Effector memory CD4-positive, alpha-beta T cell (primary cell): ENCODE results near the gene MTHFR.

Experiments used
- DNase-seq, 3 donors: peaks; one replicate each; pipeline ENCODE4 v3.0.0-alpha.2; 2020
- H3K27ac ChIP-seq: 2 replicates; pipeline ENCODE4 v1.7.0; 2013; ENCODE audit warnings: mild to moderate bottlenecking, low read length, moderate library complexity; ENCODE audit not compliant: insufficient read depth, poor library complexity, severe bottlenecking
- H3K27me3 ChIP-seq: replicated peaks from 2 replicates; pipeline ENCODE4 v1.7.0; 2013; ENCODE audit warnings: mild to moderate bottlenecking, low read length; ENCODE audit not compliant: insufficient read depth, control insufficient read depth, poor library complexity, severe bottlenecking
- H3K36me3 ChIP-seq: 2 replicates; pipeline ENCODE4 v1.7.0; 2013; ENCODE audit warnings: mild to moderate bottlenecking, low read length, moderate library complexity; ENCODE audit not compliant: control insufficient read depth, insufficient read depth
- H3K4me1 ChIP-seq: 2 replicates; pipeline ENCODE4 v1.7.0; 2013; ENCODE audit warnings: low read length, mild to moderate bottlenecking; ENCODE audit not compliant: control insufficient read depth, insufficient read depth, poor library complexity, severe bottlenecking
- H3K4me3 ChIP-seq: 2 replicates; pipeline ENCODE4 v1.7.0; 2013; ENCODE audit warnings: low read length, low read depth, mild to moderate bottlenecking; ENCODE audit not compliant: insufficient read depth, poor library complexity, severe bottlenecking
- H3K9me3 ChIP-seq: 2 replicates; pipeline ENCODE4 v1.7.0; 2013; ENCODE audit warnings: mild to moderate bottlenecking, low read length, moderate library complexity; ENCODE audit not compliant: control insufficient read depth

Gene MTHFR

DNA sequence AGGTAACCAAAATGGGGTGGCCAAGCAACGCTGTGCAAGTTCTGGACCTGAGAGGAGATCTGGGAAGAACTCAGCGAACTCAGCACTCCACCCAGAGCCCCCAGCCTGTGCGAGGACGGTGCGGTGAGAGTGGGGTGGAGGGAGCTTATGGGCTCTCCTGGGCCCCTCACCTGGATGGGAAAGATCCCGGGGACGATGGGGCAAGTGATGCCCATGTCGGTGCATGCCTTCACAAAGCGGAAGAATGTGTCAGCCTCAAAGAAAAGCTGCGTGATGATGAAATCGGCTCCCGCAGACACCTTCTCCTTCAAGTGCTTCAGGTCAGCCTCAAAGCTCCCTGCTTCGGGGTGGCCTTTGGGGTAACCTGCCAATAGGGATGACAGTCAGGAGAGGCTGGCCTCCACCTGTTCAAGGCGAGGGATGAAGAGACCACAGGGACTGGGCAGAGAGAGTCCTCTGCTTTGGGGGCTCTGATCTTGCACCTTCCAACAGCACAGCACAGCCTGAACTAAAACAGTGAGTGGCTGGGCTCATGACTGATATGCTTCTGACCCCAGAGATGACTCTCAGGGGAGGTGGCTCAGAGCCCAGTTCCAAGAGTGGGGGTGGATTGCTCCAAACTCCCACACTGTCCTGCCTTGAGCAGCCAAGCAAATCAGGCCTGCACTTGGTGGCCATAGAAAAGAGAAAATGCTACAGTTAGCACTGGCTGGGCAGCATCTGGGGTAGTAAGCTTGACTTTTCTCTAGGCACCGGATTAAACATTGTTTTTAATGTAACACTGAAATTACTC is 9.5 kb downstream of the MTHFR start:
- no peak overlapping the region for H3K4me3 ChIP-seq
- no peaks in the 10 kb centered on the region for H3K27me3 ChIP-seq
- H3K36me3 ChIP-seq: peaks cover 62% of the 10 kb centered on the region
- no peaks in the 10 kb centered on the region for H3K4me1 ChIP-seq
- H3K9me3 ChIP-seq: no peaks in the 10 kb centered on the region
- no peak for DNase-seq
- H3K27ac ChIP-seq: no peak overlapping the region

DNA sequence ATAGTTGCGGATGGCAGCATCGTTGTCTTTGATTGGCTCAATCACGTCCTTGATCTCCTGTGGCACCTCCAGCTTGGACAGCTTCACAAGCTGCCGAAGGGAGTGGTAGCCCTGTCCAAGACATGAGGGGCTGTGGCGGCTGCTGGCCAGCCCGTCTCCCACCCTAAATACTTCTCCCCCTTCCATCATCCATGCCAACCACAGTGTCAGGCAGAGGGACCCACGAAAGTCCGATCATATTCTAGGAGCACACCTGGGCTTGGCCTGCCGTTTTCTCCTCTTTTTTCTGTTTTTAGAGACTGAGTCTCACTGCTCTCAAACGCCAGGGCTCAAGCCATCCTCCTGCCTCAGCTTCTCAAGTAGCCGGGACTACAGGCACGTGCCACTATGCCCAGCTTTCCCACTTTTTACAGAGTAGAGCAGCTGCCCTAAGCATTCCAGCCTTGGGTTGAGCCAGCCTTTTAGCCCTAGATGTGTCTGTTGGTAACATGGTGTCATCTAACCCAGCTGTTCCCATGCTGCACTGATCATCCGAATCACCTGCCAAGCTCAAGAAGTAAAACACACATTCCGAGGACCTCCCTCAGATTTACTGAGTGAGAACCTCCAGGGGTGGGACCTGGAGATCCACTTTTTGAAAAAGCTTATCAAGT is 10.4 kb downstream of the MTHFR start:
- Histone ChIP-seq H3K4me1 (no peaks in the 10 kb centered on the region), H3K36me3 (peaks cover 60% of the 10 kb centered on the region), H3K9me3 (no peaks in the 10 kb centered on the region), H3K4me3 (no peak overlapping the region), H3K27ac (no peak overlapping the region), H3K27me3 (no peaks in the 10 kb centered on the region)
- no peak for DNase-seq

DNA sequence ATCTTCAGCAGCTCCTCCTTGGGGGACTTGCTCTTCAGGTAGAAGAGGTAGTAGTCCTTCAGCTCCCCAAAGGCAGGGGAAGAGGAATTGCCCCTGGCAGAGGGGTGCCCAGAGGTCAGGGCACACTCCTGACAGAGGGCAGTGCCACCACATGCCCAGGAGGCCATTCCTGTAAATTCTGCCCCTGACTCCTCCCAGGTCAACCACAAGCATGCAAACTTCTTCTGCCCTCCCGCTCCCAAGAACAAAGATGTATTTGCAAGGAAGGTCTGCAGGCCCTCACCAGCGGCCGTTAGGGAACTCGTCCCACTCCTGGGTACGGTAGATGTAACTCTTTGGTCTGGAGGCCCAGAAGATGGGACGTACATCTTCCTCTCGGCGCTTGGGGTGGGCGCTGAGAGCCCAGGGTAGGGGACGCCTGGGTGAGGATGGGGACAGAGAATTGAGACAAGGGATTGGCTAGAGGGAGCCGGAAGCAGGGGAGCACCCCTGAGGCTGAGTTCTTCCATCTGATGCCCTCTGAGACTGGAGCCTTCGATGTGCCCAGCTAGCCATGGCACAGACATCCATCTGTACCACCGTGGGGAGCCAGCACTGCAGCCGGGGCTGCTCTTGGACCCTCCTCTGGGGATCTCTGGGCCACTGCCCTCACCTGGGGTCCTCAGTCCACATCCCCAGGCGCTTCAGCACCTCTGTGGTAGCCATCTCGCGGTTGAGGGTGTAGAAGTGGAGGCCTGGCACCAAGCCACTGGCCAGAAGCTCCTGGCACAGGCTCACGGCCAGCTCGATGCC is 11.1 kb downstream of the MTHFR start:
- Histone ChIP-seq H3K4me3 (no peak overlapping the region), H3K36me3 (peaks cover 57% of the 10 kb centered on the region), H3K9me3 (no peaks in the 10 kb centered on the region), H3K27me3 (no peaks in the 10 kb centered on the region), H3K4me1 (no peaks in the 10 kb centered on the region), H3K27ac (no peak overlapping the region)
- no peak for DNase-seq

DNA sequence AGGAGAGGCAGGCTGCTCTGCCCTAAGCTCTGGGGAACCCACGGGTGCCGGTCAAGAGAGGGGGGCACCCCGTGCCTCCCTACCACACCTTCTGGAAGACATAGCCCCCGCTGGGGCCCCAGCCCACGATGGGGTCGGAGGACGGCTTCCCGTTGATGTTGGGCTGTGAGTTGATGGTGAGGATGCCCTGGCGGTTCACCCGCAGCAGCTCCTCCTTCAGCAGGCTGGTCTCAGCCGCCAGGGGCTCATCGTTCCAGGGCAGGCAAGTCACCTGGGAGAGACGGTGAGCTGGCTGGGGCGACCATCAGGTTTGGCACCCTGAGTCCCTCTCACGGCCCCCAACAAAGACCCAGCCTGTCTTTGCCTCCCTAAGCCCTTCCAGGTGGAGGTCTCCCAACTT is 11.9 kb downstream of the MTHFR start:
- Histone ChIP-seq H3K27ac (no peak overlapping the region), H3K36me3 (peaks cover 55% of the 10 kb centered on the region), H3K4me3 (no peak overlapping the region), H3K9me3 (no peaks in the 10 kb centered on the region), H3K27me3 (no peaks in the 10 kb centered on the region), H3K4me1 (no peaks in the 10 kb centered on the region)
- no peak for DNase-seq

DNA sequence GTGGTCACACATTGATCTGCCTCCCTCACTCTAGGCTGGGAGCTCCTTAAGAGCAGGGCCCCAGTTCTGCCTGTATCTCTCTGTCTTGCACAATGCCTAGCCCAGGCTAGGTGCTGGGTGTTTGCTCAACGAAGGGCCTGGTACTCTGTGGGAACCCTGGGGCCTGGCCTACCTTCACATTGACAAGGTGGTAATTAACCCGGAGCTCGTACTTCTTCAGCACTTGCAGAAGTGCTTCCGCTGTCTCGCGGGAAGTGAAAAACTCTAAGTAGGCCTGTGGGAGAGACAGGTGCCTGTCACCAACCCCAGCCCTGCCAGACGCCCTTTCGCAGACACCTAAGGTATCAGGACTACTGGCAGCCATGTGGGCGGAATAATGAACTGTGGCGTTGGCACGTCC is 13.7 kb downstream of the MTHFR start:
- H3K4me3 ChIP-seq: no peak overlapping the region
- no peaks in the 10 kb centered on the region for H3K27me3 ChIP-seq
- H3K9me3 ChIP-seq: no peaks in the 10 kb centered on the region
- H3K36me3 ChIP-seq: peaks cover 52% of the 10 kb centered on the region
- DNase-seq: no peak
- no peak overlapping the region for H3K27ac ChIP-seq
- no peaks in the 10 kb centered on the region for H3K4me1 ChIP-seq

DNA sequence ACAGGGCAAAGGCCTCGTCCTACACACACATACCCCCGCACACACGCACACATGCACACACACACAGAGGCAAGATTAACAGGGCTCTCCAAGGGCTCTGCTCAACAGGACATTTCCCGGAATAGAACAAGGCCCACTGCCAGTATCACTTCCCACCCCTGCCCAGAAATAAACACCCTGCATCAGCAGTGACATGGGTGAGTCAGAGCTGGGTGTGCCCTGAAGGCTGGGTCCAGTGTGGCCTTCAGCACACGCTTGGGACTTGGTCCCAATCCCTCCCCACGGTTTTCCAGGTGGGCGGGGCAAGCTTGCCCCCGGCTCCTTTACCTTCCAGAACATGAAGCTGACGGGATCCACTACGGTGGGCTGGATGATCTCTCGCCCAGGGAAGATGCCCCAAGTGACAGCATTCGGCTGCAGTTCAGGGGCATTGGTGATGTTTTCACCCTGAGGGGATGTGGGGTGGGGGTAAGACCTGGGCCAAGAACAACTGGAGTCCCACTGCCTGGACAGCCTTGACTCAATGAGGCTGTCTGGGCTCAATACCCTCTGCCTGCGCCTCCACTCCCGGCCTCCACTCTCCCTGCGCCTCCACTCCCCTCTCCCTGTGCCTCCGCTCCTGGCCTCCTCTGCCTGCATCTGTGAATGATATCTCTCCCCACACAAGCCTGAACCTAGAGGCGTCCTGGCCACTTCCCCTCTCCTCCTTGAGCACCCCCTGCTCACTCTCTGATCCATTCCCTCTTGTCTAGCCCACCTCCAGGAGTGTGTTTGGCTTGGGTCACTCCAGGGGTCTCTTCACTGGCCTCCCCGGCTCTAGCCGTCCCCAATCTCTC is 14.7 kb downstream of the MTHFR start:
- Histone ChIP-seq H3K36me3 (peaks cover 45% of the 10 kb centered on the region), H3K4me1 (no peaks in the 10 kb centered on the region), H3K27ac (no peak overlapping the region), H3K9me3 (no peaks in the 10 kb centered on the region), H3K4me3 (no peak overlapping the region), H3K27me3 (no peaks in the 10 kb centered on the region)
- DNase-seq: no peak

DNA sequence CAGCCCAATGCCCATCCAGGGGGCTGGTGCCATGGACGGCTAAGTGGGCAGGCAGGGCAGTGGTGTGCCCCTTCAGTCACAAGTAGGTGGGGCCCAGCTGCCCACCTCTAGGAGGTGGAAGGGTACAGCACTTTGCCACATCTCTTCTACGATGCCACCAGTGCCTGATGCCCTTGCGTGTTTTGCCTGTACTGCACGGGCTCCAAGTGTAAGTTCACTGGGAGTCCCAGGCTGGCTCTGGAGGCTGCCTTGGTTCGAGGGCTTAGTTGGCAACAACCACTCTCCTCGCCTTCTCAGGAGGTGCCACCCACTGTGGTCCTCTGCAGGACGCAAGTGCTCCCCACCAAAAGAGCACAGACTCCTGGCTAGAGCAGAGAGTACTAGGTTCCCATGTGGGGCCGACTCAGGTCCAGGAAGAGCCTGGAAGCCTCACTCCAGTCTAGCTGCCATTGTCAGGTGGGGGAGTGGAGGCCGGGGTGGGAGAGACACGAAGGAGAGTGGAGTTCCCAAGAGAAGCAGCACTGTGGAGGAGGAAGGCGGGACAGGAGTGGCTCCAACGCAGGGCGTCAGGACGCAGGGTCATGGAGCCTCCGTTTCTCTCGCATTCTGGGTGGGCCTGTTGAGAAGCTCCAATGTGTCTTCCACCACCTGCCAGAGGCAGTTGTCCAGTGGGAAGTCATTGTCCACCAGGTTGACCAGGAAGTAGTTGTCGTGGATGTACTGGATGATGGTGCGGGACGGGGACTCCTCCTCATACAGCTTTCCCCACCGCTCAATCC is 15.5 kb downstream of the MTHFR start:
- no peak overlapping the region for H3K27ac ChIP-seq
- H3K27me3 ChIP-seq: no peaks in the 10 kb centered on the region
- H3K4me1 ChIP-seq: peaks cover under 1% of the 10 kb centered on the region
- no peaks in the 10 kb centered on the region for H3K9me3 ChIP-seq
- peaks cover 40% of the 10 kb centered on the region for H3K36me3 ChIP-seq
- DNase-seq: no peak
- no peak overlapping the region for H3K4me3 ChIP-seq

DNA sequence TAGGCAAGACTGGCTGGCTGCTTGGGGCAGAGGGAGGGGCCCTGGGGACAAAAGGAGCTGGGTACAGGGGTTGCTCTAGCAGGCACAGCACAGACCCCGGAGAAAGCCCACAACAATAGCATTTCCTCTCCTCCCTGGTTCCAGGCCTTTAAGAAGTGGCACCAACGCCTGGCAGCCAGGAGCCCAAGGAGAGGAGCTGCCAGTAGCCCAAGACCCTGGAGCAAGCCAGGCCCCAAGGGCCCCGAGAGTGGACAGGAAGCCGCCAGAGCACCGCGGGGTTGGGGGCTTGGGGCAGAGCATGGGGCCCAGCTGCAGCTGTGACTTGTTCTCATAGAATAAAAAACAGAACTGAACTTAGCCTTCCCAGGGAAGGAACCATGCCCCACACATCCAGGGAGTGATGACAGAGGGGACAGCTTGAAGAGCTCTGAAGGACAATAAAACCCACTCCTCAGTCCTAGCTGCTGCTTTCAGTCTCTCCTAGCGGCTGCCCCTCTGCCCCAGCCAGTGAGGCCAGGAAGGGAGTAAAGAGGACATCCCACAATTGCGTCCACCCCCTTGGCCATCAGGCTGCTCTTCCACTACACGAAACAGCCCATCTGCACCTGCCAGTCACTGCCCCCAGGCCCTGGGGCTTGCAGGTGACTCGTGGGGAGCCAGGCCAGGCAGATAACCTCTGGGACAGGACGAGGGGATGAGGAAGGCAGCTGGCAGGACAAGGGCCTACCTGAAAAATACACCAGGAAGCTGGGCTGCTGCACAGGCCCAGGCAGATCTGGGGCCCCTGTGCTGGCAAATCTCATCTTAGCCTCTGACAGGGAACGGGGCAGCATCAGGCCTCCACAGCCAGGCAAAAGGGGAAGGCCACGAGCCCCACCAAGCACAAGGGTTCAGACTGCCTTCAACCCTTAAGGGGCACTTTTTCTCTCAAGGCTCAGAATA is 16.4 kb downstream of the MTHFR start:
- H3K36me3 ChIP-seq: peaks cover 31% of the 10 kb centered on the region
- no peaks in the 10 kb centered on the region for H3K9me3 ChIP-seq
- H3K4me3 ChIP-seq: no peak overlapping the region
- peaks cover 9% of the 10 kb centered on the region for H3K4me1 ChIP-seq
- DNase-seq: no peak
- H3K27me3 ChIP-seq: no peaks in the 10 kb centered on the region
- no peak overlapping the region for H3K27ac ChIP-seq
